Islet of Langerhans (tissue), 1 donor: ENCODE measurements around the gene CD300C.
"Not testable (repeated sequence)": the region's sequence is repeated elsewhere in the genome, so short reads cannot be mapped to it uniquely, and the experiment has no call there.

Experiments
- FAIRE-seq: peaks from one replicate; lab custom pipeline; 2011; peaks lifted over from hg19 to GRCh38; lab: Jason Lieb, UNC

CD300C gene

DNA sequence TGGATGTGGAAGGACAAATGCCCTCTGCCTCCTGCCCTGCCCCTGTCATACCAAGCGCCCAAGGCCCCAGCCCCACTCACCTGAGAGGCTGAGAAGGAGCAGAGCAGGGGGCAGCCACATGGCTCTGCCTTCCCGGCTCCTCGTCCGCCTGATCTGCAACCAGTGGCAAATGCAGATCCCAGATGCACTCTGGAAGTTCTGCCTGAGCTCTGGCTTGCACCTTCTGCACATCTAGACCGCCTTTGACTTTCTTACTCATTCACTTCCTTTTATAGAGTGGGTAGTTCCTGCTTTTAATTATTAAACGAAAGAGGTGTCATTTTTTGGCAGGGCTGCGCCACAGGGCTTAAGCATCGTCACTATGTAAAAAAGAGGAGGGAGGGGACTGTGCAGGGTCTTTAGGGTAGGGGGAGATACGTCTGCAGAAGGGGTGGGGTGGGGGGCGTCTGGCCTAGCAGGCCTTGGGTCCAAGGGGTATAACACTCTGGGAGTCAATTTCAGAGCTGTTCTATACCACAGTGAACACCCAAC, 14.6 kb downstream of the CD300C start, which contains the start of gene CD300LB:
Gene CD300LB (minus strand): TSS at position 245 of the 531 bp plus-strand sequence. CDS start 125 bp downstream, at position 120.
- FAIRE-seq = no peak

DNA sequence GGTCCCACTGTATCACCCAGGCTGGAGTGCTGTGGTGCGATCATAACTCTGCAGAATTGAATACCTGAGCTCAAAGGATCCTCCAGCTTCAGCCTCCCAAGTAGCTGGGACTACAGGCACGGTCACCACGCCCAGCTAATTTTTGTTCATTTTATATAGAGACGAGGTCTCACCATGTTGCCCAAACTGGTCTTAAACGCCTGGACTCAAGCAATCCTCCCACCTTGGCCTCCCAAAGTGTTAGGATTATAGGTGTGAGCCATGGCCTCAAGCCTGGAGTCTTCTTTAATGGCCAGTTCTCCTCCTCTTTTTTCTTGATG, 15.1 kb downstream of the CD300C start:
- no peak for FAIRE-seq

DNA sequence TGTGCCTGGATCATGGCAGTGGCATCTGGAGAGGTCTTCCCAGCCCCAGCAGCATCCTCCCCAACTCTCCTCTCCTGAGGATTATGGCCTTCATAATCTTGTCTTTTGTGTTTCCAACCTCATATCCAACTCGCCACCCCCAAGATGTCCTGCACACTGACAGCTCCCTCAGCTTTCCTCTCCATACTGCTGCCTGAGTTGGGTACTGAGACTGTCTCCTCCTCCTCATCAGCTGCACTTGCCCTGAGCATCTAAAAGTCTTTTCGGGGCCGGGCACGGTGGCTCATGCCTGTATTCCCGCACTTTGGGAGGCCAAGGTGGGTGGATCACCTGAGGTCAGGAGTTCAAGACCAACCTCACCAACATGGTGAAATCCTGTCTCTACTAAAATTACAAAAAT, 16.7 kb downstream of the CD300C start:
- FAIRE-seq = no peak

DNA sequence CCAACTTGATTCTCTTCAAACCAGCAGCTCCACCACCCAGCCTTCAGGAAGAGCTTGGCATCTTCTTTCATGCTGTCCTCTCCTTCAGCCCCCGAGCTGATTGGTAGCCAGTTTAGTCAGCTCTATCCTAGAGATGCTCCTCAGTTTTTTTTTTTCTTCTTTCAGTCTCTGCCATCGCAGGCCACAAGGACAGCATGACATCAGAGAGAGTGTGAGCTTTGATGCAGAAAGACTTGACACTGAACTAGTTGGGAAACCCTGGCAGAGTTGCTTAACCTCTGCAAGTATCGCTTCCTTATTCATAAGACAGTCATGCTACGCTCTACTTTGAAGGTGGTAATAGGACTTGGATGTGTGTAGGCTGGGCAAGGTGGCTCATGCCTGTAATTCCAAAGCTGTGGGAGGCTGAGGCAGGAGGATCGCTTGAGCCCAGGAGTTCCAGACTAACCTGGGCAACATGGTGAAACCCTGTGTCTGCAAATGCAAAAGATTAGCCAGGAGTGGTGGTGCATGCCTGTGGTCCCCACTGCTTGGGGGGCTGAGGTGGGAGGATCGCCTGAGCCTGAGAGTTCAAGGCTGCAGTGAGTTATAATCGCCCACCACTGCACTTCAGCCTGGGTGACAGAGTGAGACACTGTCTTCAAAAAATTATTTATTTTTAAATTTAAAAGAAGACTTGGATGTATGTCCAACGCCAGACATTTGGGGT, 17.3 kb downstream of the CD300C start:
- no peak for FAIRE-seq

DNA sequence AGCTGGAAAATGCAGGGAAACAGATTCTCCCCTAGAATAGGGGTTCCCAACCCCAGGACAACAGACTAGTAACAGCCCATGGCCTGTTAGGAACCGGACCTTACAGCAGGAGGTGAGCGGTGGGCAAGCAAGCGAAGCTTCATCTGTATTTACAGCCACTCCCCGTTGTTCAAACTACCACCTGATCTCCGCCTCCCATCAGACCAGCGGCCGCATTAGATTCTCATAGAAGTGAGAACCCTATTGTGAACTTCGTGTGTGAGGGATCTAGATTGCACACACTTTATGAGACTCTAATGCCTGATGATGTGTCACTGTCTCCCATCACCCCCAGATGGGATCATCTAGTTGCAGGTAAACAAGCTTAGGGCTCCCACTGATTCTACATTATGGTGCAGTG, 18.2 kb downstream of the CD300C start:
- FAIRE-seq = no peak

DNA sequence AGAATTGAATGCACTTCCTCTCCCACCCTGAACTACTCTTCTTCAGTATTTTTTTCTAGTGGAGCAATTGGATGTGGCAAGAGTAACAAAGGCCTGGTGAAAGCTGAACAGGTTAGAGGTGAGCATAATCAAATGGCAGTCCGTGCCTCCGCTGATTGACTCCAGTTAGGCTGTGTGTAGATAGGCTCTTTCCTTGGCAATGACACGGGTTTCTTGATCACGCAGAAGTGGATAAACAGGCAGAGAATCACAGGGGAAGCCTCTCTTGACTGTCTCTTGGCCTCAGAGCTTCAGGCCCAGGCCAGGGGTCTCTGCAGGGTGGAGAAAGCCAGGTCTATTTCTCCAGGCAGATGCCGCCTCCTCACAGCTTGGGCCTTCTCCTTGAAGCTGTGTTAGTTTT, 18.8 kb downstream of the CD300C start:
- FAIRE-seq = no peak

DNA sequence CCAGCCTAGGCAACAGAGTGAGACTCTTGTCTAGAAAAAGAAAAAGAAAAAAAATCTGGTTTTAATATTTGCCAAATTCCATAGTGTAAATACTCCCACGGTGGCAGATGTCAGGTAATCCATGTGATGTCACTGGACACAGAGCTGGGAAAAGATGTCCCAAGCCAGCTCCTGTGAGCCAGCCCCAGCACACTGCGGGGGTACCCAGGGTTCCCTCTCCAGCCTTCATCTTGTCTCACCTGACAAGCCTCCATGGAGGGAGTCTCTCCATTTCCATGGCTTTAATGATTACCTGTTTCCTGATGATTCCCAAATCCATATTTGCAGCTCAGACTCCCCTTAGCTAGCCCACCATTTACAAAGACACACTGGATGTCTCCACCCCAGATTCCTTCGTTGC, 19.2 kb downstream of the CD300C start:
- FAIRE-seq = no peak

DNA sequence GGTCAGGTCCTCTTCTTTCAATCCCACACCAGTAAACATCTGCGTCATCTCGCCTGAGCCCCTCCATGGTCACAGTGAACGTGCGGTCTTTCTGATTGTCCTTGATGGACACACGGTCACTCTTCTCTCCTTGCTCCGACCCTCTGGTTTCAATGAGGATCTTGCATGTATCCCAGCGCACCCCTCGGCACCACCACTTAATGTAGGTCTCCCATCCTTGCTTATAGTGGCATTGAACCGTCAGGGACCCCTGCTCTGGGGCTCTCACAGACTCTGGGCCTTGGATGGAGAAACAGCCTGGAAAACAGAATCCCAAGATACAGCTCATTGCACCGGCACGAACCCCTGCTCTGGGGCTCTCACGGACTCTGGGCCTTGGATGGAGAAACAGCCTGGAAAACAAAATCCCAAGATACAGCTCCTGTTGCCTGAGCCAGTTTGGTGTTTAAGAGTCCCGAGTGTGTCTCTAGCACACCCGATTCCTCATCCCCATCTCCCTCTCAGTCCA, 20.1 kb downstream of the CD300C start:
- FAIRE-seq = no peak

DNA sequence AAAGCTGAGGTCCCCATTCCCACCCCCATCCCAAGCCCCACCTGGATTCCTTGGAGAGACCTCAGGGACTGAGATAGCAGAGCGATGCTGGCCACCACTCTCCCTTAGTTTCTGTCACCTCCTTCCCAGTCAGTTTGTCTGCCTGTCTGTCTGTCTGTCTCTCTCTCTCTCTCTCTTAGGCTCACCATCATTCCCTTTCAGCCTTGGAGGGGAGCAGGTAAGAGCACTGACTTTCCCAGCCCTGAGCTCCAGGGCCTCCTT, 20.5 kb downstream of the CD300C start:
- FAIRE-seq = no peak

DNA sequence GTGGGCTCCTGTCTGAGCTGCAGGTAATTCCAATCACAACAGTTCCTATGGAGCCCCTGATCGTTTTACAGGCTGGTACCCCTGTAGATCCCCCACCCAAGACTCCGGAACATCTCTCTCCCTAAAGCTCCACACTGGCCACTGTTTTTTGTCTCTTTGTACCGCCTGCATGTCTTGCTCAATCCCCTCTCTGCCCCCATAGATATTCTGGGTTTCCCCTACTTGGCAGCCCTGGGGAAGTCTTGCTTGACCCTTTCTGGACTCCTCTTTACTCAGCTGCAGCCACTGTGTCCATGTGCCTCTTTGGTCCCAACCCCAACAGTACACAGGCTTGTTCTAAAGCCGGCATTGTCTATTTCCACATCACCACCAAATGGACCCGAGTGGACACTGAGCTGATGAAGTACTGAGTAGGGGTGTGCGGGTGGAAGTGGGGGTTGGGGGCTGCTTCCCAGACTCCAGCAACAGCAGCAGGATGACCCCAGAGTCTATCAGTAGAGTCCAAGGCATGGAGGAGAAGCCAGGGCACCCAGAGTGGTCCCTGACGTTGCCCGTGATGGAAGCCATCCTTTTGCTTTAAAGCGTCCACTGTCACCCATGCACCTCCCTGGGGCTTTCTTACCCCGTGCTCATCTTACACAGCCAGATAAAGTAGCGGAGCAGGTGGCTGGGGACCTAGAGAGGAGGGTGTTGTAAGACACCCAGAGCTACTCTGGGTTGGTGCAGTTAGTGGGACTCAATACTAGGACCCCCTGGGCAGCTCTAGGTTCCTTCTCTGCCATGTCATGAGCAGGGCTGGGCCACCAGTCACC, 21.1 kb downstream of the CD300C start:
- no peak for FAIRE-seq

DNA sequence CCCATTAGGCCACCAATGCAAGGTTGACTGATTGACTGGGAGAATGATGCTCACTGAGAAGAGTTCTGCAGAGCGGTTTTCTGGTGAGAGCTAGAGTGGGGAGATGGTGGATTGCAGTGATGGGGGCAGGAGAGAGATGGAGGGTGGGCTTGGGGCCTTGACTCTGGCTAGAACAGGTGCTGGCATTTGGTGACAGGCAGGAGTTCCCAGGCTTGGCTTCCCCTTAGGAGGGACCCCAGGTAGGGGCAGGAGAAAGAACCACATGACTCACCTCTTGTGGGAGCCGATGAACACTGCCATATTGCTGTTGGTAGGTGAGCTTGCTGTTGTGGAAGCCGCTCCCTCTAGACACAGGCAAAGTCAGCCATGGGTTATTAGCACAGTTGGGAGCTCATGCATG, 22.6 kb downstream of the CD300C start:
- no peak for FAIRE-seq

DNA sequence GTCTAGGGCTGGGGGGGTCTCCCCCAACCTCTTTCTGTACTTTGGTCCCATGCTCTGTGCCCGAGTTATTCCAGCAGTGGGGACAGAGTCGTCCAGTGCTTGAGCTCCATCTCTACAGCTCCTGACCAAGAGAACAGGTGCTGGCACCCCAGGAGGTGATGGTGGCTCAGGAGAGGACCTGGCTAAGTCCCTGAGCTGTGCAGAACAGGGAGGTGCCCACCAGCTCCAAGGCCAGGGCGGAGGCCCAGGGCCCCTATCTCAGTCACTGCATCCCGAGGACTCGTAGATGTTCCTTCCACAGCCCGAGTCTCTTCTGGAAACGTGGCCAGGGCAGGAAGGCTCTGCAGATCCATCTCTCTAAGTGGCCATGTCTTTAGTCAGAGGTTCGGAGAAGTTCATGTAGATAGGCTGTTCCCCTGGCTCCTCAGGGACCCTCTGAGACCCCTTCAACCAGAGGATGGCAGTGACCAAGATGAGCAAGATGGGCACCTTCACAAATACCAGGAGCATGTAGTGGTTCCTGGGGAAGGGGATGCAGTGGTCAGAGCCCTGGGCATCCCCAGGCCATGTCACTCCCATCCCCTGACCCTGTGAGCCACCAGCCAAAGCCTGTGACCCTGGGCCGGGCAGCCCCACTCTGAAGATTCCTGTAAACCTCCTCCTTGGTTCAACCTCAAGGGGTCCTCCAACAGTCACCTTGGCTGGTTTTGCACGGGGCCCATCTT, 23.4 kb downstream of the CD300C start:
- FAIRE-seq = no peak

DNA sequence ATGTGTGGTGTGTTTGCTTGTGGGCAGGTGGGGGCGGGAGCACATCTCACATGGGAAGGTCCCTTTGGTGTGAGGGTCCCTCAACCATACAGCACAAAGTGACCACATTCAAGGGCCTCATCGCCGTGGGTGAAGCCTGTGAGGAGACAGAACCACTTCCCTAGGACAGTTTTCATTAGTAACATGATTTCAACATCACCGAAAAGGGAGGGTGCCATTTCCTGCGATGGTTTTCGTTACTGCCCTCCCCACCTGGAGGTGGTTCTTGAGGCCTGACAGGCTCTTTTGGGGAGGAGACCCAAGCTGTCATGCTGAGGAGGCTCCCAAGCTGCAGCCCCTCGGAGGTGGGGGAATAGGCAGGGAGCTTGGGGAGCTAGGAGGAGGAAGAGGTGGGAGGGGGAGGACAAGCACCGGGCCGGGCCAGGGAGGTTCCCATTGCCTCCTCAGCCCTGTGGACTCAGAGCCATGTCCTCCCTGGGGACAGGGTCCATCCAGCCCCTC, 24.2 kb downstream of the CD300C start:
- FAIRE-seq = no peak

DNA sequence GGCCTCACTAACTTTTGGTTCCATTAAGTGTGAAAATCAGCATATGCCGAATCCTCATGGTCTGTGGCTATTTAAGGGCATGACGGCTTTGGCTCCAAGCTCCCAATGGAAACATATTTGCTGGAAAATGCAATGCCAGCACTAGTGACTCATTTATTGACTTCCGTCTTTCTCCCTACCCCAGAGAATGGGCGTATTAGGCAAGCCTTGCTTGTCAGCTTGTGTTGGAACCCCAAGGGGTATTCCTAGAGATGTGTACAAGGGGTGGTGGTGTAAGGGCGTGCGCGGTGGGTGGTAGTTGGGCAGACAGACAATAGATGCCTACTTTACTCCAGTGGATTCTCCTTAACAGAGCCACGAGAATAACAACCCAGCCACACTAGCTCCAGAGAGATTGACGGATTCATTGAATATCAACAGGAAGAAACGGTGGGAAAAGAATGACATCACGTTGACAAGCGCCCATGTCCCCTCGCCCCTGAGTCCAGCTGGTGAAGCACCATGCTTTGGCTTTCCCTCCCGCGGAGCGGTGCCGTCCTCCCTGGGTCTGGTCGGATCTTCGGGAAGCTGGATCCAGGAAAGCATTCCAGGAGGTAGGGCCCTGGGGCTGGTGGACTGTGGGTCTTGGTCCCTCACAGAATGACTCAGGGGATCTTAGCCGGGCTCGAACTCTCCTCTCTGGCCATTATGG, 25.0 kb downstream of the CD300C start:
- FAIRE-seq = no peak

DNA sequence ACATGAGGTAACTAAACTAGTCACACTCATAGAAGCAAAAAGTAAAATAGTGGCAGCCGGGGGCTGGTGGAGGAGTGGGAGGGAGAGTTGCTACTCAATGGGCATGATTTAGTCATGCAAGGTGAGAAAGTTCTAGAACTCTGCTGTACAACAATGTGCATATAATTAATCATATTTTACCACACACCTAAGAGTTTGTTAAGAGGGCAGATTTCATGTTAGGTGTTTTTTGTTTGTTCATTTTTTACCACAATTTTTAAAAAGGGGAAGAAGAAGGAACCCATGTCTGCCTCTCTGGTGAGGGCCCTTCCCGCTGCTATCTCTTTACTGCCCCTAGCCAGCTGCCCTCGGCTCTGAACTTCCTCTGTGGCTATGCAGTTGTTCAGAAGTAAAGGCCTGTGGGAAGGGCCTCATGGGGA, 25.9 kb downstream of the CD300C start:
- FAIRE-seq = no peak

DNA sequence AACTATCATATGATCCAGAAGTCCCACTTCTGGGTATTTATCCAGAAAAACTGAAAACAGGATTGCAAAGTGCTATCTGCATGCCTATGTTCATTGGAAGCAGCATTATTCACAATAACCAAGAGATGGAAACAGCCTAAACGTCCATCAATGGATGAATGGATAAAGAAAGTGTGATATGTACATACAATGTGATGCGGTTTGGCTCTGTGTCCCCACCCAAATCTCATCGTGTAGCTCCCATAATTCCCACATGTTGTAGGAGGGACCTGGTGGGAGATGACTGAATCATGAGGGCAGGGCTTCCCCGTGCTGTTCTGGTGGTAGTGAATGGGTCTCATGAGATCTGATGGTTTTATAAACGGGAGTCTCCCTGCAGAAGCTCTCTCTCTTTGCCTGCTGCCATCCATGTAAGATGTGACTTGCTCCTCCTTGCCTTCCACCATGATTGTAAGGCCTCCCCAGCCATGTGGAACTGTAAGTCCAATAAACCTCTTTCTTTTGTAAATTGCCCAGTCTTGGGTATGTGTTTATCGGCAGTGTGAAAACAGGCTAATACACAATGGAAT, 27.4 kb downstream of the CD300C start:
- not testable (repeated sequence) for FAIRE-seq

DNA sequence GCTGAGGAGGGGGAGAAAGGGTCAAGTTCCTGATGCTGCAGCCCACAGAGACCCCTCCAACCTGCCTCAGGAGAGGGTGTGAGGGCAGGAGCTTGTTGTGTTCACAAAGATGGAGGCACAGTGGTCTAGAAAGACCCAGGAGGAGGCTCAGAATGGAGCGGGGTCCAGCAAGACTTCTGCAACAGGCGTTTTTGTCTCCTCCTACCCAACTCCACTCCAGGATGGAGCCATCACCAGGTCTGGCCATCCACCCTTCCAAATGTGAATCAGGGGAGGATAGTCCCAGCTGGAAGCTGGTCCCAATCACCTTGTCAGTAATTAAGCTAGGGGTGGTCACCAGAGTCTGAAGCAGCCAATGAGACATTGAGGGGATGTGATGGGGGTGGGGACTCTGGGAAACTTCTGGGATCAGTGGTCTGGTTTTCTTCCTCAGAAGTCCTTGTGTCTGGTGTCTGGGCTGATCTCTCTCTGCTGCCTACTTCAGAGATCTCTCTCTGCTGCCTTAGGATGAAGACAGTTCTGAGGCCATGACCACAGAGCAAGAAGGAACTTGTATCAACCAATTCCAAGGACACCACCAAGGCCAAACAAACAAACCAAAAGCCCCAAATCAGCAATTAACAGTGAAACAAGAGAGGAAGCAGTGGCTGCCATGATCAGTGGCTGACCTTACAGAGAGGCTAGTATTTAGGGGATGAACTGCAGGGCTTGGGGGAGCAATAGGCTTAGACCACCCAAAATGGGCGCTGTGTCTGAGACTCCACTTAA, 29.2 kb downstream of the CD300C start:
- no peak for FAIRE-seq

DNA sequence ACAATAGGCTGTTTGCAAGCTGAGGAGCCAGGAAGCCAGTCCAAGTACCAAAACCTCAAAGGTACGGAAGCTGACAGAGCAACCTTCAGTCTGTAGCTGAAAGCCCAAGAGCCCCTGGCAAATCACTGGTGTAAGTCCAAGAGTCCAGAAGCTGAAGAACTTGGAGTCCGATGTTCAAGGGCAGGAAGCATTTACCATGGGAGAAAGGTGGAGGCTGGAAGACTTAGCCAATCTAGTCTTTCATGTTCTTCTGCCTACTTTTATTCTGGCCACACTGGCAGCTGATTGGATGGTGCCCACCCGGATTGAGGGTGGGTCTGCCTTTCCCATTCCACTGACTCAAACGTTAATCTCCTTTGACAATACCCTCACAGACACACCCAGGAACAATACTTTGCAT, 30.0 kb downstream of the CD300C start:
- FAIRE-seq = no peak

DNA sequence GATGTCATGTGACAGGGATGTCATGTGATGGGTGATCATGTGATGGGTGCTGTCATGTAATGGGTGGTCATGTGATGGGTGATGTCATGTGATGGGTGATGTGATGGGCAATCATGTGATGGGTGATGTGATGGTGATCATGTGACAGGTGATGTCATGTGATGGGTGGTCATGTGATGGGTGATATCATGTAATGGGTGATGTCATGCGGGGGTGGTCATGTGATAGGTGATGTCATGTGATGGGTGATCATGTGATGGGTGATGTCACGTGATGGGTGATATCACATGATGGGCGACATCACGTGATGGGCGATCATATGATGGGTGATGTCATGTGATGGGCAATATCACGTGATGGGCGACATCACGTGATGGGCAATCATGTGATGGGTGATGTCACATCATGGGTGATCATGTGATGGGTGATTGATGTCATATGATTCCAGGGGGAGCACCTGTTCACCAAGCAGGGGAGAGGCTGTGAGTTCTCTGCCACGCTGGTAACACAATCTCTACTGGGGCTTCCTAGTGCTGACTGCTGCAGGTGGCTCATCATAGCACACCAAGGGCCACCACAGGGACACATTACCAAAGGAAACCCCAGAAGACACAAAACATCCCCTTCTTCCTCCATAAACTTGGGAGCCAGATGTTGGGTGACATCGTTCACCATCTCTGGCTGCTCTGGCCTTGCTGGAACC, 31.1 kb downstream of the CD300C start:
- no peak for FAIRE-seq

DNA sequence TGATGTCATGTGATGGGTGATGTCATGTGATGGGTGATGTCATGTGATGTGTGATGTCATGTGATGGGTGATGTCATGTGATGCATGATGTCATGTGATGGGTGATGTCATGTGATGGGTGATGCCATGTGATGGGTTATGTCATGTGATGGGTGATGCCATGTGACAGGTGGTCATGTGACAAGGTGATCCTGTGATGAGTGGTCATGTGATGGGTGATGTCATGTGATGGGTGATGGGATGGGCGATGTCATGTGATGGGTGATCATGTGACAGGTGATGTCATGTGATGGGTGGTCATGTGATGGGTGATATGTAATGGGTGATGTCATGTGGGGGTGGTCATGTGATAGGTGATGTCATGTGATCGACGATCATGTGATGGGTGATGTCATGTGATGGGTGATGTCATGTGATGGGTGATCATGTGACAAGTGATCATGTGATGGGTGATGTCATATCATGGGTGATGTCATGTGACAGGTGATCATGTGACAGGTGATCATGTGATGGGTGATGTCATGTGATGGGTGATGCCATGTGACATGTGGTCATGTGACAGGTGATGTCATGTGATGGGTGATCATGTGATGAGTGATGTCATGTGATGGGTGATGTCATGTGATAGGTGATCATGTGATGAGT, 31.8 kb downstream of the CD300C start:
- no peak for FAIRE-seq
